ENCODE data around the gene OR1N2. TPM values are rescaled to one million over a fixed set of nuclear protein-coding genes. Genes with fewer than 3 reads are reported as not detected.

Gene OR1N2
- total and polyA plus RNA-seq, 10 of the 15 experiments (the other 5 are each of a cell fraction or from before 2014, with no cell fraction given) = 0.08 TPM; not detected in 9

DNA sequence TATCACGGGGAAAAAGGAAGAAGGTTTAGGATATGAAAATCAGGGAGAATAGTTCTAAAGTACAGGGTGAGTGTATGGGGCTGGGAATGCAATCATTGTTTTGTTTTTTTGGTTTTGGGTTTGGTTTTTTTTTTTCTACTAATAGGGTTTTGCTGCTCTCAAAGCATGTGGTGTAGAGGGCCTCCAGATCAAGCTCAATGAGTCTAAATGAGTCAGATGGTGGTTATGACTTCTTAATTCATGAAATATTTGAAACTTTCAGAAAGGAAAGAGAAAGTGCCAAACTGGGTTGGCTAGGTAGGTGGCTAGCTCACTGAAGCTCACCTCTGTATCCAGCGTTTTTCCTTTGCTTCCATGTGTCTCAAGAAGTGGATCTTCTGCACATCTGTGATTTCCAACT is 19.5 kb downstream of the OR1N2 start (continued):
- TF ChIP-seq, protein P1, sequence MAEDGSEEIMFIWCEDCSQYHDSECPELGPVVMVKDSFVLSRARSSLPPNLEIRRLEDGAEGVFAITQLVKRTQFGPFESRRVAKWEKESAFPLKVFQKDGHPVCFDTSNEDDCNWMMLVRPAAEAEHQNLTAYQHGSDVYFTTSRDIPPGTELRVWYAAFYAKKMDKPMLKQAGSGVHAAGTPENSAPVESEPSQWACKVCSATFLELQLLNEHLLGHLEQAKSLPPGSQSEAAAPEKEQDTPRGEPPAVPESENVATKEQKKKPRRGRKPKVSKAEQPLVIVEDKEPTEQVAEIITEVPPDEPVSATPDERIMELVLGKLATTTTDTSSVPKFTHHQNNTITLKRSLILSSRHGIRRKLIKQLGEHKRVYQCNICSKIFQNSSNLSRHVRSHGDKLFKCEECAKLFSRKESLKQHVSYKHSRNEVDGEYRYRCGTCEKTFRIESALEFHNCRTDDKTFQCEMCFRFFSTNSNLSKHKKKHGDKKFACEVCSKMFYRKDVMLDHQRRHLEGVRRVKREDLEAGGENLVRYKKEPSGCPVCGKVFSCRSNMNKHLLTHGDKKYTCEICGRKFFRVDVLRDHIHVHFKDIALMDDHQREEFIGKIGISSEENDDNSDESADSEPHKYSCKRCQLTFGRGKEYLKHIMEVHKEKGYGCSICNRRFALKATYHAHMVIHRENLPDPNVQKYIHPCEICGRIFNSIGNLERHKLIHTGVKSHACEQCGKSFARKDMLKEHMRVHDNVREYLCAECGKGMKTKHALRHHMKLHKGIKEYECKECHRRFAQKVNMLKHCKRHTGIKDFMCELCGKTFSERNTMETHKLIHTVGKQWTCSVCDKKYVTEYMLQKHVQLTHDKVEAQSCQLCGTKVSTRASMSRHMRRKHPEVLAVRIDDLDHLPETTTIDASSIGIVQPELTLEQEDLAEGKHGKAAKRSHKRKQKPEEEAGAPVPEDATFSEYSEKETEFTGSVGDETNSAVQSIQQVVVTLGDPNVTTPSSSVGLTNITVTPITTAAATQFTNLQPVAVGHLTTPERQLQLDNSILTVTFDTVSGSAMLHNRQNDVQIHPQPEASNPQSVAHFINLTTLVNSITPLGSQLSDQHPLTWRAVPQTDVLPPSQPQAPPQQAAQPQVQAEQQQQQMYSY (CRISPR knock-in tag; IDR thresholded peaks at IDR 0.05) = no peak
- no peak for TF ChIP-seq PAX5 (IDR thresholded peaks at IDR 0.05; ENCODE audit: borderline replicate concordance, low read depth, low read length)
- TF ChIP-seq MXI1 (IDR thresholded peaks at IDR 0.05; ENCODE audit: low read depth, low read length) = no peak
- TF ChIP-seq, protein P2, sequence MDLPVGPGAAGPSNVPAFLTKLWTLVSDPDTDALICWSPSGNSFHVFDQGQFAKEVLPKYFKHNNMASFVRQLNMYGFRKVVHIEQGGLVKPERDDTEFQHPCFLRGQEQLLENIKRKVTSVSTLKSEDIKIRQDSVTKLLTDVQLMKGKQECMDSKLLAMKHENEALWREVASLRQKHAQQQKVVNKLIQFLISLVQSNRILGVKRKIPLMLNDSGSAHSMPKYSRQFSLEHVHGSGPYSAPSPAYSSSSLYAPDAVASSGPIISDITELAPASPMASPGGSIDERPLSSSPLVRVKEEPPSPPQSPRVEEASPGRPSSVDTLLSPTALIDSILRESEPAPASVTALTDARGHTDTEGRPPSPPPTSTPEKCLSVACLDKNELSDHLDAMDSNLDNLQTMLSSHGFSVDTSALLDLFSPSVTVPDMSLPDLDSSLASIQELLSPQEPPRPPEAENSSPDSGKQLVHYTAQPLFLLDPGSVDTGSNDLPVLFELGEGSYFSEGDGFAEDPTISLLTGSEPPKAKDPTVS (IDR thresholded peaks at IDR 0.05; ENCODE audit: low read depth, low read length) = no peak
- TF ChIP-seq JUNB (IDR thresholded peaks at IDR 0.05) = no peak
- TF ChIP-seq TCF12 (IDR thresholded peaks at IDR 0.05; ENCODE audit: low read depth, low read length) = no peak

DNA sequence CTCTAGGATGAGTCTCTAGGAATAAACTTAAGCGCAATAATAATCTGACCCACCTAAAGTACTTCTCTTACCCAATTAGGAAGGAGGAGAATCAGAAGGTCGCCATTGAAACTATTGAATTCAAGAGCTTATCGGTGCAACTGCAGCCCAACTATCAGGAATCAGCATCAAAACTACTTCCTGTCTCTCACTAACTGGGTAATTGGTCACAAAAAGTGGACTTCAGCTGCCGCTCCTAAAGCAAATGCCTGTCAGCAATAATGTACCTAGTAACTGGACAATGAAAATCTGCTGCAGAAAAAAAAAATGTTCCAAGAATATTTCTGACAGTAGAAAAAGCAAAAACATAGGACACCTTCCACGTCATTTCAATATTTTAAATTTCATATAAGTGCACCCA is 27.0 kb downstream of the OR1N2 start:
- in situ Hi-C loops (cut with MboI) (no loop called here), intact Hi-C loops (cut with micrococcal nuclease; ENCODE audit: unreplicated experiment) (no loop called here)
- WGBS (ENCODE audit: insufficient coverage, insufficient replicate concordance, low lambda C conversion rate, missing lambda C conversion rate) = 51% methylated on average over 5 of the region's 5 CpGs
- SMC1A ChIA-PET (ENCODE audit: uncharacterized antibody, unreplicated experiment) = no interaction called here
- DNase-seq (ENCODE audit: low read depth, low spot score) (no peak), ATAC-seq (no peak), FAIRE-seq (no peak)
- POLR2A ChIA-PET = interaction anchor here (0.5 kb wide), 1 partner anchor 211 kb away, joined by 3 read pairs; no protein-coding TSS in a partner anchor
- no peaks in the 10 kb centered on the region for H3K36me3 ChIP-seq (ENCODE audit: control insufficient read depth in 2 of 2, insufficient read depth in 2 of 2, low read length in 1 of 2)
- H3K4me2 ChIP-seq (ENCODE audit: control insufficient read depth, insufficient read depth) = no peak overlapping the region
- H3K27ac ChIP-seq (ENCODE audit: control insufficient read depth, insufficient read depth) = no peak overlapping the region
- no peaks in the 10 kb centered on the region for H3K4me1 ChIP-seq (ENCODE audit: control insufficient read depth, insufficient read depth, low read length)
- no TSS peak for BruUV-seq (replicated peaks)
- H3K27me3 ChIP-seq (replicated peaks in 1 of 2; ENCODE audit: control insufficient read depth in 2 of 2, insufficient read depth in 2 of 2, low read length in 1 of 2) = no peaks in the 10 kb centered on the region
- RAD21 ChIA-PET (ENCODE audit: unreplicated experiment) = no interaction called here
- no peak overlapping the region for H3K4me3 ChIP-seq
- no peaks in the 10 kb centered on the region for H4K20me1 ChIP-seq (ENCODE audit: control insufficient read depth, insufficient read depth)
- H2AFZ ChIP-seq (ENCODE audit: control insufficient read depth, low read depth, low read length) = no peak overlapping the region
- no peak overlapping the region for H3K9ac ChIP-seq (ENCODE audit: control insufficient read depth, insufficient read depth, low read length)
- CTCF ChIA-PET = no interaction called here
- no peaks in the 10 kb centered on the region for H3K79me2 ChIP-seq (ENCODE audit: control insufficient read depth, insufficient read depth, low read length)
- H3K9me3 ChIP-seq (replicated peaks; ENCODE audit: control insufficient read depth, insufficient read depth, low read length) = no peaks in the 10 kb centered on the region
- TF ChIP-seq NFIC (IDR thresholded peaks at IDR 0.05; ENCODE audit: low read depth, low read length) (no peak), BMI1 (IDR thresholded peaks at IDR 0.05; ENCODE audit: borderline replicate concordance) (no peak), HDAC2 (IDR thresholded peaks at IDR 0.05) (no peak)

All from GM12878 (cell line).